Adrenal gland (tissue), 5 donors: ENCODE data around the gene ABLIM2.
"Not testable (repeated sequence)": the region's sequence is repeated elsewhere in the genome, so short reads cannot be mapped to it uniquely, and the experiment has no call there.

ENCODE experiments used
- POLR2A ChIP-seq, 2 donors: fragments of 450-650 bp; IDR thresholded peaks; one replicate each; pipeline ENCODE4 v1.6.1; 2017; ENCODE audit warnings: antibody characterized with exemption in 2 of 2, mild to moderate bottlenecking in 2 of 2, moderate library complexity in 1 of 2
- TF ChIP-seq, protein P1 (sequence below), 6 experiments: fragments of 450-650 bp in 4 of 6; fragments of 200-600 bp in 2 of 6; sonication (generic) in 1 of 6; IDR thresholded peaks; 1 replicate in 5 of 6; 2 replicates in 1 of 6; pipeline versions ENCODE4 v1.5.1 to v1.8.0; 2016 to 2021; ENCODE audit warnings: antibody characterized with exemption in 6 of 6, mild to moderate bottlenecking in 2 of 6, moderate library complexity in 1 of 6
- donor health status: DM: no; HTN: no; CAD: no.

- TF ChIP-seq, protein P1, sequence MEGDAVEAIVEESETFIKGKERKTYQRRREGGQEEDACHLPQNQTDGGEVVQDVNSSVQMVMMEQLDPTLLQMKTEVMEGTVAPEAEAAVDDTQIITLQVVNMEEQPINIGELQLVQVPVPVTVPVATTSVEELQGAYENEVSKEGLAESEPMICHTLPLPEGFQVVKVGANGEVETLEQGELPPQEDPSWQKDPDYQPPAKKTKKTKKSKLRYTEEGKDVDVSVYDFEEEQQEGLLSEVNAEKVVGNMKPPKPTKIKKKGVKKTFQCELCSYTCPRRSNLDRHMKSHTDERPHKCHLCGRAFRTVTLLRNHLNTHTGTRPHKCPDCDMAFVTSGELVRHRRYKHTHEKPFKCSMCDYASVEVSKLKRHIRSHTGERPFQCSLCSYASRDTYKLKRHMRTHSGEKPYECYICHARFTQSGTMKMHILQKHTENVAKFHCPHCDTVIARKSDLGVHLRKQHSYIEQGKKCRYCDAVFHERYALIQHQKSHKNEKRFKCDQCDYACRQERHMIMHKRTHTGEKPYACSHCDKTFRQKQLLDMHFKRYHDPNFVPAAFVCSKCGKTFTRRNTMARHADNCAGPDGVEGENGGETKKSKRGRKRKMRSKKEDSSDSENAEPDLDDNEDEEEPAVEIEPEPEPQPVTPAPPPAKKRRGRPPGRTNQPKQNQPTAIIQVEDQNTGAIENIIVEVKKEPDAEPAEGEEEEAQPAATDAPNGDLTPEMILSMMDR (IDR thresholded peaks at IDR 0.05) = not testable (repeated sequence)
- TF ChIP-seq POLR2A (IDR thresholded peaks at IDR 0.05) = not testable (repeated sequence)
These were observed 214.9 kb downstream of the ABLIM2 start for GRCh38 chr4:7943688-7944087.
